K562 (cell line): ENCODE results near the gene CTSZ. TPM values are rescaled to one million over a fixed set of nuclear protein-coding genes. Genes with fewer than 3 reads are reported as not detected.

Experiments used
- ATAC-seq: fragments of 200-7000 bp; cut with Tn5 transposase; 3 replicates; pipeline ENCODE4 v1.9.1; 2020; ENCODE audit warnings: moderate library complexity
- BruUV-seq: library from RNA; stranded (reverse); fragments of 400-500 nt; replicated peaks from 2 replicates; lab custom pipeline; 2021; lab: Mats Ljungman, UMichigan
- CTCF ChIA-PET: fragments of 300-600 bp; formaldehyde crosslinking; extraction: SDS; loops from one replicate; lab custom pipeline; 2021; ENCODE audit warnings: low intra/inter-chr PET ratio; lab: Yijun Ruan, JAX
- POLR2A ChIA-PET: fragments of 300-600, 350-650 bp; sonication (Branson Sonifier 250); formaldehyde crosslinking; extraction: SDS; loops from one replicate; lab custom pipeline; 2021; ENCODE audit warnings: antibody characterized with exemption, inconsistent platforms; lab: Yijun Ruan, JAX
- DNase-seq, 4 experiments: peaks; one replicate each; pipeline versions ENCODE4 v3.0.0 to v3.0.0-alpha.2; 2011 to 2018; ENCODE audit warnings: low spot score in 3 of 4, mixed read lengths in 3 of 4; ENCODE audit errors: extremely low read depth in 1 of 4
- FAIRE-seq: peaks from 2 replicates; lab custom pipeline; 2011; peaks lifted over from hg19 to GRCh38; lab: Jason Lieb, UNC
- H2AFZ ChIP-seq: 2 replicates; pipeline ENCODE4 v1.6.0; 2011; ENCODE audit warnings: low read depth, low read length, control low read depth, inconsistent platforms
- H3K27ac ChIP-seq: fragments of 200-600 bp; 3 replicates; pipeline ENCODE4 v1.8.0; 2011; ENCODE audit warnings: low read depth, mild to moderate bottlenecking, control low read depth, inconsistent platforms, low read length, moderate library complexity, mixed read lengths; ENCODE audit errors: extremely low read depth
- H3K27me3 ChIP-seq, 2 experiments: fragments of 300-600 bp in 1 of 2; 2 replicates in 1 of 2; 3 replicates in 1 of 2; pipeline versions ENCODE4 v1.6.0 to v1.8.0; 2011; ENCODE audit warnings: inconsistent platforms in 2 of 2, low read length in 2 of 2, mild to moderate bottlenecking in 1 of 2, mixed read lengths in 1 of 2, moderate library complexity in 1 of 2; ENCODE audit not compliant: control insufficient read depth in 2 of 2, insufficient read depth in 2 of 2
- H3K36me3 ChIP-seq: fragments of 300-600 bp; 3 replicates; pipeline ENCODE4 v1.8.0; 2011; ENCODE audit warnings: mild to moderate bottlenecking, low read length, inconsistent platforms; ENCODE audit not compliant: control insufficient read depth, insufficient read depth
- H3K4me1 ChIP-seq, 2 experiments: fragments of 200-600 bp in 1 of 2; replicated peaks in 1 of 2; 2 replicates in 1 of 2; 3 replicates in 1 of 2; pipeline versions ENCODE4 v1.5.1 to v1.8.0; 2011; ENCODE audit warnings: inconsistent platforms in 2 of 2, low read length in 2 of 2, mild to moderate bottlenecking in 1 of 2, mixed read lengths in 1 of 2, moderate library complexity in 1 of 2; ENCODE audit not compliant: control insufficient read depth in 2 of 2, insufficient read depth in 2 of 2
- H3K4me2 ChIP-seq: 2 replicates; pipeline ENCODE4 v1.6.1; 2011; ENCODE audit warnings: low read length, control low read depth, inconsistent platforms, mixed read lengths; ENCODE audit not compliant: insufficient read depth
- H3K4me3 ChIP-seq: fragments of 200-600 bp; sonication (generic), shearing (Covaris generic); 2 replicates; pipeline ENCODE4 v1.5.1; 2016; ENCODE audit warnings: control low read depth, inconsistent platforms
- H3K79me2 ChIP-seq: fragments of 200-600 bp; 3 replicates; pipeline ENCODE4 v1.8.0; 2011; ENCODE audit warnings: low read length, inconsistent platforms; ENCODE audit not compliant: control insufficient read depth, insufficient read depth
- H3K9ac ChIP-seq, 2 experiments: 2 replicates each; pipeline versions ENCODE4 v1.6.0 to v1.6.1; 2011; ENCODE audit warnings: low read depth in 2 of 2, low read length in 2 of 2, control low read depth in 1 of 2, inconsistent platforms in 1 of 2, mild to moderate bottlenecking in 1 of 2, mixed read lengths in 1 of 2; ENCODE audit not compliant: insufficient read depth in 1 of 2
- H3K9me1 ChIP-seq: one replicate; pipeline ENCODE4 v1.6.0; 2011; ENCODE audit warnings: inconsistent platforms, mild to moderate bottlenecking, low read length, moderate library complexity; ENCODE audit not compliant: control insufficient read depth, insufficient read depth
- H3K9me3 ChIP-seq: replicated peaks from 2 replicates; pipeline ENCODE4 v1.5.1; 2011; ENCODE audit warnings: low read depth, low read length, inconsistent platforms; ENCODE audit not compliant: control insufficient read depth, insufficient read depth
- H4K20me1 ChIP-seq: replicated peaks from 2 replicates; pipeline ENCODE4 v1.6.1; 2011; ENCODE audit warnings: low read length, inconsistent platforms, mixed read lengths; ENCODE audit not compliant: control insufficient read depth, insufficient read depth
- CBX5 ChIP-seq: IDR thresholded peaks from 2 replicates; pipeline ENCODE4 v1.6.1; 2014; ENCODE audit warnings: low read depth, borderline replicate concordance
- CXXC5 ChIP-seq: fragments of 250-450 bp; sonication (Bioruptor Pico); IDR thresholded peaks from 2 replicates; pipeline ENCODE4 v1.8.0; 2022; ENCODE audit warnings: inconsistent platforms, mild to moderate bottlenecking, moderate library complexity
- DPF2 ChIP-seq: fragments of 450-650 bp; IDR thresholded peaks from 2 replicates; pipeline ENCODE4 v1.6.1; 2016
- SLC30A9 ChIP-seq: fragments of 250-450 bp; sonication (Bioruptor Pico); IDR thresholded peaks from 2 replicates; pipeline ENCODE4 v1.8.0; 2022; ENCODE audit warnings: mild to moderate bottlenecking, moderate library complexity
- STAG1 ChIP-seq: sonication (generic); formaldehyde crosslinking; IDR thresholded peaks from 2 replicates; pipeline ENCODE4 v1.5.0; 2020; ENCODE audit warnings: missing genetic modification reagents, borderline replicate concordance
- XRCC4 ChIP-seq: IDR thresholded peaks from one replicate; pipeline ENCODE4 v1.6.1; 2011; ENCODE audit not compliant: insufficient read depth, insufficient read length; ENCODE audit errors: extremely low read depth
- ZNF668 ChIP-seq: fragments of 250-450 bp; sonication (Bioruptor Pico); IDR thresholded peaks from 2 replicates; pipeline ENCODE4 v1.8.0; 2022; ENCODE audit warnings: mild to moderate bottlenecking, inconsistent platforms
- WGBS: fragments of 100-300 bp; shearing (Covaris generic); methylation state at CpG from one replicate; pipeline ENCODE4 v1.1.6; 2016; ENCODE audit warnings: low coverage, mixed read lengths; ENCODE audit not compliant: insufficient coverage; ENCODE audit errors: missing lambda C conversion rate; 5-methylcytosine and 5-hydroxymethylcytosine counted together
- in situ Hi-C: fragments of 300-500 bp; cut with MboI; formaldehyde crosslinking; loops from 4 replicates; pipeline ENCODE4 v1.15.0; 2018; ENCODE audit warnings: inconsistent platforms, mixed read lengths
- intact Hi-C: fragments of 100-400 bp; cut with micrococcal nuclease; formaldehyde crosslinking; loops from 2 replicates; pipeline ENCODE4 v1.14.2; 2022
- polyA plus RNA-seq, 8 experiments: library from polyadenylated mRNA; depleted of rRNA in 4 of 8; stranded (reverse) in 5 of 8; unstranded in 3 of 8; fragments of >200 nt; fragmentation: Nextera tagmentation in 2 of 8; fragmentation: Illumina TruSeq in 1 of 8; extraction: Ambion mirVana in 2 of 8; extraction: Trizol in 1 of 8; gene quantifications; 2 replicates each; pipeline versions ENCODE4 v1.2.1 to v1.2.3, GENCODE V29; 2011 to 2014; ENCODE audit warnings: inconsistent platforms in 1 of 8, missing spikeins in 1 of 8
- total RNA-seq, 7 experiments: library from RNA; depleted of rRNA in 6 of 7; stranded (reverse); fragments of >200 nt in 6 of 7; fragmentation: Illumina TruSeq in 2 of 7; extraction: Trizol in 2 of 7; gene quantifications; 2 replicates each; pipeline versions ENCODE4 v1.2.1 to v1.2.3, GENCODE V29; 2011 to 2021; ENCODE audit warnings: low replicate concordance in 1 of 7

CTSZ gene
- total and polyA plus RNA-seq, 9 of the 15 experiments (the other 6 are each of a cell fraction or from before 2014, with no cell fraction given) = 1.6 to 143 (median 82.8) TPM

GRCh38 chr20:59008715-59009336, 1.8 kb upstream of the CTSZ start:
- in situ Hi-C loops = no loop called here
- no peak for FAIRE-seq

More at GRCh38 chr20:59008715-59009336, 1.8 kb upstream of the CTSZ start:
- Histone ChIP-seq H3K27ac (no peak overlapping the region), H3K4me2 (no peak overlapping the region), H3K9me1 (peaks cover 6% of the 10 kb centered on the region), H4K20me1 (no peaks in the 10 kb centered on the region; the same call in 1 of the 2 replicates), H3K9me3 (no peaks in the 10 kb centered on the region), H3K79me2 (peaks cover 35% of the 10 kb centered on the region), H3K4me3 (no peak overlapping the region), H2AFZ (no peak overlapping the region), H3K36me3 (peaks cover 19% of the 10 kb centered on the region; the same call in 2 of the 3 replicates), H3K27me3 (no peaks in the 10 kb centered on the region), H3K4me1 (peaks cover 68 to 91% of the 10 kb centered on the region in 2 experiments), H3K9ac (peak overlapping the region in 1 of 2 experiments; percentile 82; a peak in 2 of 4 replicates)
- CTCF ChIA-PET = no interaction called here
- DNase-seq (no peak), ATAC-seq (no peak)
- intact Hi-C loops = no loop called here
- WGBS = 80% methylated on average over 8 of the region's 8 CpGs
- TF ChIP-seq CBX5 (no peak), ZNF668 (no peak), SLC30A9 (CRISPR knock-in tag) (no peak), CXXC5 (CRISPR knock-in tag) (no peak), STAG1 (no peak), XRCC4 (no peak), DPF2 (no peak)
- POLR2A ChIA-PET = interaction anchor here (0.6 to 4.4 kb wide), 8 partner anchors 10 to 141 kb away, joined by 3 to 25 read pairs (median 6); partner anchors contain the start of genes ATP5F1E and TUBB1
- no TSS peak for BruUV-seq
